NCI-H1092 treated with DMSO at 0.1 percent for 48 hours (cell line): Measurements from ENCODE around the gene ANTXRL.
A peak's percentile ranks its signal among the peaks of the same experiment; 100 is the strongest.
"Not testable (repeated sequence)": the region's sequence is repeated elsewhere in the genome, so short reads cannot be mapped to it uniquely, and the experiment has no call there.

Experiments used
- DNase-seq: peaks from one replicate; lab custom pipeline; 2025; lab: John Stamatoyannopoulos, UW

The ANTXRL gene

GRCh38 chr10:46308666-46309450 lies 22.1 kb downstream of the ANTXRL start:
- DNase-seq: no peak

GRCh38 chr10:46309511-46310142 lies 22.8 kb downstream of the ANTXRL start:
- no peak for DNase-seq

GRCh38 chr10:46310143-46310514 lies 23.3 kb downstream of the ANTXRL start:
- no peak for DNase-seq

GRCh38 chr10:46310851-46311250 lies 24.1 kb downstream of the ANTXRL start:
- no peak for DNase-seq

GRCh38 chr10:46311501-46311951 lies 24.7 kb downstream of the ANTXRL start:
- DNase-seq: no peak

- not testable (repeated sequence) for DNase-seq
These were observed 25.2 kb downstream of the ANTXRL start for GRCh38 chr10:46311961-46312431.

GRCh38 chr10:46312953-46313352 lies 26.2 kb downstream of the ANTXRL start:
- DNase-seq: no peak

GRCh38 chr10:46314071-46314470 lies 27.3 kb downstream of the ANTXRL start:
- DNase-seq: no peak

- not testable (repeated sequence) for DNase-seq
These were observed 28.5 kb downstream of the ANTXRL start for GRCh38 chr10:46315071-46315860.

- DNase-seq: no peak
These were observed 30.6 kb downstream of the ANTXRL start for GRCh38 chr10:46317370-46317769.

- DNase-seq: no peak
These were observed 31.1 kb downstream of the ANTXRL start for GRCh38 chr10:46317889-46318288.

- DNase-seq: peak; percentile 46
These were observed 32.0 kb downstream of the ANTXRL start for GRCh38 chr10:46318799-46319198.

- no peak for DNase-seq
These were observed 32.6 kb downstream of the ANTXRL start for GRCh38 chr10:46319389-46319788.

- no peak for DNase-seq
These were observed 35.0 kb downstream of the ANTXRL start for GRCh38 chr10:46321770-46322169.

GRCh38 chr10:46323176-46323575 lies 36.4 kb downstream of the ANTXRL start:
- DNase-seq: no peak

GRCh38 chr10:46325021-46325420 lies 38.2 kb downstream of the ANTXRL start:
- DNase-seq: no peak

- DNase-seq: no peak
These were observed 39.3 kb downstream of the ANTXRL start for GRCh38 chr10:46326066-46326465.

GRCh38 chr10:46326971-46327370 lies 40.2 kb downstream of the ANTXRL start:
- DNase-seq: no peak

GRCh38 chr10:46327685-46328084 lies 40.9 kb downstream of the ANTXRL start:
- no peak for DNase-seq

GRCh38 chr10:46328853-46329689 lies 42.3 kb downstream of the ANTXRL start:
- DNase-seq: no peak

- no peak for DNase-seq
These were observed 42.9 kb downstream of the ANTXRL start for GRCh38 chr10:46329690-46330016.

GRCh38 chr10:46330894-46331293 lies 44.1 kb downstream of the ANTXRL start:
- DNase-seq: no peak
